Trophoblast cell (in vitro differentiated cells and primary cell): Measurements from ENCODE around the gene HSD3B2.

Source experiments
- DNase-seq, 2 donors: peaks; one replicate each; pipeline ENCODE4 v3.0.0-alpha.2; 2016
- H2AFZ ChIP-seq: 2 replicates; pipeline ENCODE4 v1.6.1; 2013; ENCODE audit warnings: low read length, moderate library complexity, mild to moderate bottlenecking; ENCODE audit not compliant: insufficient read depth, poor library complexity
- H2AK5ac ChIP-seq: 2 replicates; pipeline ENCODE4 v1.6.1; 2013; ENCODE audit warnings: mild to moderate bottlenecking, low read length
- H2BK120ac ChIP-seq: 2 replicates; pipeline ENCODE4 v1.6.1; 2013; ENCODE audit warnings: low read length, mild to moderate bottlenecking, moderate library complexity; ENCODE audit not compliant: insufficient read depth, poor library complexity
- H2BK12ac ChIP-seq: 2 replicates; pipeline ENCODE4 v1.6.1; 2013; ENCODE audit warnings: mild to moderate bottlenecking, low read length, moderate library complexity
- H2BK5ac ChIP-seq: 2 replicates; pipeline ENCODE4 v1.6.1; 2013; ENCODE audit warnings: low read length, low read depth, moderate library complexity, mild to moderate bottlenecking; ENCODE audit not compliant: poor library complexity
- H3K14ac ChIP-seq: 2 replicates; pipeline ENCODE4 v1.6.1; 2013; ENCODE audit warnings: mild to moderate bottlenecking, low read length
- H3K18ac ChIP-seq: 2 replicates; pipeline ENCODE4 v1.6.1; 2013; ENCODE audit warnings: mild to moderate bottlenecking, low read length
- H3K23ac ChIP-seq: 2 replicates; pipeline ENCODE4 v1.6.1; 2013; ENCODE audit warnings: low read length
- H3K27ac ChIP-seq: 2 replicates; pipeline ENCODE4 v1.5.1; 2013; ENCODE audit warnings: low read depth, mild to moderate bottlenecking, inconsistent platforms, low read length, moderate library complexity
- H3K27me3 ChIP-seq: 2 replicates; pipeline ENCODE4 v1.6.1; 2013; ENCODE audit warnings: inconsistent platforms, mild to moderate bottlenecking, low read length, moderate library complexity; ENCODE audit not compliant: insufficient read depth
- H3K36me3 ChIP-seq, 2 experiments: 1 replicate in 1 of 2; 2 replicates in 1 of 2; pipeline ENCODE4 v1.6.1; 2013; ENCODE audit warnings: low read length in 2 of 2, mild to moderate bottlenecking in 2 of 2, moderate library complexity in 1 of 2; ENCODE audit not compliant: insufficient read depth in 2 of 2, control insufficient read depth in 1 of 2
- H3K4ac ChIP-seq: 2 replicates; pipeline ENCODE4 v1.6.1; 2013; ENCODE audit warnings: low read depth, mild to moderate bottlenecking, low read length, moderate library complexity
- H3K4me1 ChIP-seq, 2 experiments: 1 replicate in 1 of 2; 2 replicates in 1 of 2; pipeline ENCODE4 v1.6.1; 2013; ENCODE audit warnings: low read length in 2 of 2, mild to moderate bottlenecking in 2 of 2, moderate library complexity in 1 of 2; ENCODE audit not compliant: insufficient read depth in 2 of 2, control insufficient read depth in 1 of 2
- H3K4me2 ChIP-seq: 2 replicates; pipeline ENCODE4 v1.6.1; 2013; ENCODE audit warnings: inconsistent platforms, mild to moderate bottlenecking, low read length, moderate library complexity
- H3K4me3 ChIP-seq: 2 replicates; pipeline ENCODE4 v1.5.1; 2013; ENCODE audit warnings: mild to moderate bottlenecking, low read depth, low read length, inconsistent platforms
- H3K79me1 ChIP-seq: one replicate; pipeline ENCODE4 v1.6.1; 2013; ENCODE audit warnings: low read length
- H3K79me2 ChIP-seq: 2 replicates; pipeline ENCODE4 v1.6.1; 2013; ENCODE audit warnings: low read length, mild to moderate bottlenecking; ENCODE audit not compliant: control insufficient read depth, insufficient read depth, poor library complexity
- H3K9ac ChIP-seq: 2 replicates; pipeline ENCODE4 v1.6.1; 2013; ENCODE audit warnings: mild to moderate bottlenecking, low read length
- H3K9me3 ChIP-seq: 2 replicates; pipeline ENCODE4 v1.6.1; 2013; ENCODE audit warnings: low read depth, mild to moderate bottlenecking, control low read depth, inconsistent platforms, low read length; ENCODE audit not compliant: insufficient read depth
- H4K12ac ChIP-seq: 2 replicates; pipeline ENCODE4 v1.6.1; 2013; ENCODE audit warnings: low read depth, mild to moderate bottlenecking, low read length, moderate library complexity
- H4K8ac ChIP-seq: 2 replicates; pipeline ENCODE4 v1.6.1; 2013; ENCODE audit warnings: low read depth, mild to moderate bottlenecking, low read length, moderate library complexity
- H4K91ac ChIP-seq: one replicate; pipeline ENCODE4 v1.6.1; 2013; ENCODE audit warnings: low read depth, mild to moderate bottlenecking, low read length, moderate library complexity
- WGBS: extraction: QIAGEN DNeasy Blood & Tissue Kit; methylation state at CpG from one replicate; pipeline ENCODE4 v1.1.7; 2013; ENCODE audit warnings: missing lambda C conversion rate; ENCODE audit not compliant: insufficient read length, insufficient coverage; ENCODE audit errors: extremely low coverage; 5-methylcytosine and 5-hydroxymethylcytosine counted together

The HSD3B2 gene

GRCh38 chr1:119410961-119411360, 4.0 kb upstream of the HSD3B2 start:
- no CpG with 5 or more reads among the region's 3 CpGs for WGBS
- H3K23ac ChIP-seq: no peak overlapping the region
- H2BK5ac ChIP-seq: no peak overlapping the region
- no peaks in the 10 kb centered on the region for H3K4me1 ChIP-seq
- no peak overlapping the region for H4K91ac ChIP-seq
- no peak overlapping the region for H4K8ac ChIP-seq
- H3K9me3 ChIP-seq: no peaks in the 10 kb centered on the region
- no peaks in the 10 kb centered on the region for H3K79me2 ChIP-seq
- no peak overlapping the region for H3K4me3 ChIP-seq
- H3K79me1 ChIP-seq: no peaks in the 10 kb centered on the region
- H3K9ac ChIP-seq: no peak overlapping the region
- no peak overlapping the region for H3K4me2 ChIP-seq
- no peaks in the 10 kb centered on the region for H3K36me3 ChIP-seq
- DNase-seq: no peak
- no peak overlapping the region for H3K14ac ChIP-seq
- H3K4ac ChIP-seq: no peak overlapping the region
- H2BK120ac ChIP-seq: no peak overlapping the region
- H3K18ac ChIP-seq: no peak overlapping the region
- no peak overlapping the region for H4K12ac ChIP-seq
- no peak overlapping the region for H2AK5ac ChIP-seq
- H2AFZ ChIP-seq: no peak overlapping the region
- H3K27me3 ChIP-seq: no peaks in the 10 kb centered on the region
- H2BK12ac ChIP-seq: no peak overlapping the region
- H3K27ac ChIP-seq: no peak overlapping the region

- Histone ChIP-seq H3K9me3 (no peaks in the 10 kb centered on the region), H3K9ac (no peak overlapping the region), H3K18ac (no peak overlapping the region), H2BK12ac (no peak overlapping the region), H4K8ac (no peak overlapping the region), H3K23ac (no peak overlapping the region), H2BK120ac (no peak overlapping the region), H3K4ac (no peak overlapping the region), H3K4me3 (no peak overlapping the region), H4K12ac (no peak overlapping the region), H3K27me3 (no peaks in the 10 kb centered on the region), H3K79me2 (no peaks in the 10 kb centered on the region), H3K4me2 (no peak overlapping the region), H3K4me1 (no peaks in the 10 kb centered on the region), H2BK5ac (no peak overlapping the region), H3K27ac (no peak overlapping the region), H4K91ac (no peak overlapping the region), H3K36me3 (no peaks in the 10 kb centered on the region), H3K79me1 (no peaks in the 10 kb centered on the region), H2AK5ac (no peak overlapping the region), H2AFZ (no peak overlapping the region), H3K14ac (no peak overlapping the region)
- no CpG with 5 or more reads among the region's 3 CpGs for WGBS
- no peak for DNase-seq
Observed at GRCh38 chr1:119416006-119416640, 1.2 kb downstream of the HSD3B2 start.

GRCh38 chr1:119419109-119419508, 4.2 kb downstream of the HSD3B2 start:
- H2BK120ac ChIP-seq: no peak overlapping the region
- H3K23ac ChIP-seq: no peak overlapping the region
- H3K4me3 ChIP-seq: no peak overlapping the region
- H4K12ac ChIP-seq: no peak overlapping the region
- H3K4ac ChIP-seq: no peak overlapping the region
- H3K9me3 ChIP-seq: no peaks in the 10 kb centered on the region
- no peak overlapping the region for H2BK5ac ChIP-seq
- DNase-seq: no peak
- no peaks in the 10 kb centered on the region for H3K36me3 ChIP-seq
- no peaks in the 10 kb centered on the region for H3K27me3 ChIP-seq
- H3K18ac ChIP-seq: no peak overlapping the region
- H2BK12ac ChIP-seq: no peak overlapping the region
- H3K14ac ChIP-seq: no peak overlapping the region
- no peak overlapping the region for H2AFZ ChIP-seq
- H4K8ac ChIP-seq: no peak overlapping the region
- no peak overlapping the region for H4K91ac ChIP-seq
- no CpG with 5 or more reads among the region's 5 CpGs for WGBS
- no peak overlapping the region for H2AK5ac ChIP-seq
- no peaks in the 10 kb centered on the region for H3K4me1 ChIP-seq
- H3K27ac ChIP-seq: no peak overlapping the region
- no peak overlapping the region for H3K9ac ChIP-seq
- H3K4me2 ChIP-seq: no peak overlapping the region
- no peaks in the 10 kb centered on the region for H3K79me2 ChIP-seq
- H3K79me1 ChIP-seq: no peaks in the 10 kb centered on the region

- Histone ChIP-seq H2AK5ac (no peak overlapping the region), H3K4me1 (no peaks in the 10 kb centered on the region), H3K14ac (no peak overlapping the region), H3K4ac (no peak overlapping the region), H4K12ac (no peak overlapping the region), H3K9me3 (no peaks in the 10 kb centered on the region), H3K18ac (no peak overlapping the region), H4K8ac (no peak overlapping the region), H3K79me1 (no peaks in the 10 kb centered on the region), H2BK12ac (no peak overlapping the region), H3K4me3 (no peak overlapping the region), H4K91ac (no peak overlapping the region), H3K27me3 (no peaks in the 10 kb centered on the region), H3K4me2 (no peak overlapping the region), H2AFZ (no peak overlapping the region), H3K79me2 (no peaks in the 10 kb centered on the region), H2BK5ac (no peak overlapping the region), H3K36me3 (no peaks in the 10 kb centered on the region), H3K9ac (no peak overlapping the region), H3K23ac (no peak overlapping the region), H3K27ac (no peak overlapping the region), H2BK120ac (no peak overlapping the region)
- DNase-seq: no peak
Observed at GRCh38 chr1:119420638-119421037, 5.7 kb downstream of the HSD3B2 start.
